ENCODE data around the gene SARDH. TPM values are rescaled to one million over a fixed set of nuclear protein-coding genes. Genes with fewer than 3 reads are reported as not detected.

Gene SARDH
- polyA plus RNA-seq, 1 donor from 2014 or later = not detected

GRCh38 chr9:133731876-133732638 is 6.1 kb downstream of the SARDH start:
- Histone ChIP-seq H3K9me3 (ENCODE audit: low read length) (no peaks in the 10 kb centered on the region), H3K27ac (ENCODE audit: low read length) (no peak overlapping the region), H3K4me2 (ENCODE audit: low read length) (no peak overlapping the region), H3K27me3 (ENCODE audit: insufficient read depth, low read depth, low read length) (no peaks in the 10 kb centered on the region), H3K79me2 (replicated peaks; ENCODE audit: insufficient read depth, low read length) (no peaks in the 10 kb centered on the region), H3K36me3 (ENCODE audit: insufficient read depth, low read length) (no peaks in the 10 kb centered on the region), H3K4me3 (ENCODE audit: low read length) (no peak overlapping the region), H3K9me2 (ENCODE audit: insufficient read depth, low read length) (no peaks in the 10 kb centered on the region), H3F3A (ENCODE audit: insufficient read depth, low read length, poor library complexity, severe bottlenecking) (no peaks in the 10 kb centered on the region), H4K20me1 (ENCODE audit: insufficient read depth) (no peaks in the 10 kb centered on the region), H3K9ac (ENCODE audit: low read length) (no peak overlapping the region), H2AFZ (ENCODE audit: low read depth, low read length) (no peak overlapping the region)
- no peak for TF ChIP-seq POLR2AphosphoS5 (IDR thresholded peaks at IDR 0.05)

GRCh38 chr9:133730994-133731715 is 7.0 kb downstream of the SARDH start:
- no peak overlapping the region for H3K4me3 ChIP-seq (ENCODE audit: low read length)
- TF ChIP-seq, protein P1, sequence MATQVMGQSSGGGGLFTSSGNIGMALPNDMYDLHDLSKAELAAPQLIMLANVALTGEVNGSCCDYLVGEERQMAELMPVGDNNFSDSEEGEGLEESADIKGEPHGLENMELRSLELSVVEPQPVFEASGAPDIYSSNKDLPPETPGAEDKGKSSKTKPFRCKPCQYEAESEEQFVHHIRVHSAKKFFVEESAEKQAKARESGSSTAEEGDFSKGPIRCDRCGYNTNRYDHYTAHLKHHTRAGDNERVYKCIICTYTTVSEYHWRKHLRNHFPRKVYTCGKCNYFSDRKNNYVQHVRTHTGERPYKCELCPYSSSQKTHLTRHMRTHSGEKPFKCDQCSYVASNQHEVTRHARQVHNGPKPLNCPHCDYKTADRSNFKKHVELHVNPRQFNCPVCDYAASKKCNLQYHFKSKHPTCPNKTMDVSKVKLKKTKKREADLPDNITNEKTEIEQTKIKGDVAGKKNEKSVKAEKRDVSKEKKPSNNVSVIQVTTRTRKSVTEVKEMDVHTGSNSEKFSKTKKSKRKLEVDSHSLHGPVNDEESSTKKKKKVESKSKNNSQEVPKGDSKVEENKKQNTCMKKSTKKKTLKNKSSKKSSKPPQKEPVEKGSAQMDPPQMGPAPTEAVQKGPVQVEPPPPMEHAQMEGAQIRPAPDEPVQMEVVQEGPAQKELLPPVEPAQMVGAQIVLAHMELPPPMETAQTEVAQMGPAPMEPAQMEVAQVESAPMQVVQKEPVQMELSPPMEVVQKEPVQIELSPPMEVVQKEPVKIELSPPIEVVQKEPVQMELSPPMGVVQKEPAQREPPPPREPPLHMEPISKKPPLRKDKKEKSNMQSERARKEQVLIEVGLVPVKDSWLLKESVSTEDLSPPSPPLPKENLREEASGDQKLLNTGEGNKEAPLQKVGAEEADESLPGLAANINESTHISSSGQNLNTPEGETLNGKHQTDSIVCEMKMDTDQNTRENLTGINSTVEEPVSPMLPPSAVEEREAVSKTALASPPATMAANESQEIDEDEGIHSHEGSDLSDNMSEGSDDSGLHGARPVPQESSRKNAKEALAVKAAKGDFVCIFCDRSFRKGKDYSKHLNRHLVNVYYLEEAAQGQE (IDR thresholded peaks at IDR 0.05; ENCODE audit: borderline replicate concordance) = no peak
- TF ChIP-seq EZH2 (IDR thresholded peaks at IDR 0.05; ENCODE audit: borderline replicate concordance, insufficient read depth, low read length, poor library complexity, severe bottlenecking) = no peak
- no peaks in the 10 kb centered on the region for H3K79me2 ChIP-seq (replicated peaks; ENCODE audit: insufficient read depth, low read length)
- H4K20me1 ChIP-seq (ENCODE audit: insufficient read depth) = no peaks in the 10 kb centered on the region
- no peak overlapping the region for H2AFZ ChIP-seq (ENCODE audit: low read depth, low read length)
- H3K36me3 ChIP-seq (ENCODE audit: insufficient read depth, low read length) = no peaks in the 10 kb centered on the region
- no peak overlapping the region for H3K27ac ChIP-seq (ENCODE audit: low read length)
- no peak overlapping the region for H3K9ac ChIP-seq (ENCODE audit: low read length)
- H3K27me3 ChIP-seq (ENCODE audit: insufficient read depth, low read depth, low read length) = no peaks in the 10 kb centered on the region
- H3K9me3 ChIP-seq (ENCODE audit: low read length) = no peaks in the 10 kb centered on the region
- no peaks in the 10 kb centered on the region for H3K9me2 ChIP-seq (ENCODE audit: insufficient read depth, low read length)
- H3K4me2 ChIP-seq (ENCODE audit: low read length) = no peak overlapping the region
- H3F3A ChIP-seq (ENCODE audit: insufficient read depth, low read length, poor library complexity, severe bottlenecking) = no peaks in the 10 kb centered on the region

DNA sequence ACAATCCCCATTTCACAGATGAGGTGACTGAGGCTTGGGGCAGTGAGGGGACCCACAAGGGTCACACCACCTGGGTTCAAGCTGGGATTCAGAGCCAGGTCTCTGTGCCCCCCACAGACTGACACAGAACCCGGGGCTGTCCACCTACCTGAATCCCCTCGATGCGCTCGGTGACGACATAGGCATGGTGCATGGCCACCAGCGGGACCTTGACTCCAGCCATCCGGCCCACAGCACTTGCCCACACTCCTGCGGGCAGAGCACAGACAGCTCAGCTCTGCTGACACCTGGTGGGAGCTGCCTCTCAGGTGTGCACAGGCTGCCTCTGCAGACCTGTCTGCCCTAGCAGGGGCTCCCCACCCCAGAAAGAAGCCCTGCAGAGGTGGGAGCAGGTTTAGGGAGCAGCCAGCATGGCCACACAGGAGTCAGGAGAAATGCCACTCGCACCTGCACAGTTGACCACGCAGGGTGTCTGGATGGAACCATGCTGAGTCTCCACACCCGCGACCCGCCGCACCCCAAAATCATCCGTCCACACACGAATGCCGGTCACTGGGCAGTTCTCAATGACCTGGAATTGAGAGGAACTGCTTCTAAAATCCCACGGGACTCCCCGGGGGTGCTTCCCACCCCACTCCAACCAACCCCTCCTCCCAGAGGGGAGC is 8.4 kb downstream of the SARDH start:
- H3K79me2 ChIP-seq (replicated peaks; ENCODE audit: insufficient read depth, low read length) = no peaks in the 10 kb centered on the region
- no peaks in the 10 kb centered on the region for H4K20me1 ChIP-seq (ENCODE audit: insufficient read depth)
- no peak overlapping the region for H3K4me2 ChIP-seq (ENCODE audit: low read length)
- no peak overlapping the region for H3K4me3 ChIP-seq (ENCODE audit: low read length)
- H2AFZ ChIP-seq (ENCODE audit: low read depth, low read length) = no peak overlapping the region
- H3F3A ChIP-seq (ENCODE audit: insufficient read depth, low read length, poor library complexity, severe bottlenecking) = no peaks in the 10 kb centered on the region
- no peaks in the 10 kb centered on the region for H3K36me3 ChIP-seq (ENCODE audit: insufficient read depth, low read length)
- TF ChIP-seq POLR2AphosphoS5 (IDR thresholded peaks at IDR 0.05) (no peak), MXI1 (conservative IDR thresholded peaks at IDR 0.05; ENCODE audit: poor library complexity, severe bottlenecking) (no peak), EP300 (conservative IDR thresholded peaks at IDR 0.05; ENCODE audit: poor library complexity, severe bottlenecking) (no peak), RAD21 (conservative IDR thresholded peaks at IDR 0.05) (no peak), EZH2 (IDR thresholded peaks at IDR 0.05; ENCODE audit: borderline replicate concordance, insufficient read depth, low read length, poor library complexity, severe bottlenecking) (no peak), TAF1 (IDR thresholded peaks at IDR 0.05; ENCODE audit: low read depth) (no peak), SMC3 (conservative IDR thresholded peaks at IDR 0.05; ENCODE audit: poor library complexity) (no peak)
- TF ChIP-seq, protein P1 (IDR thresholded peaks at IDR 0.05; ENCODE audit: borderline replicate concordance) = no peak
- TF ChIP-seq, protein P2, sequence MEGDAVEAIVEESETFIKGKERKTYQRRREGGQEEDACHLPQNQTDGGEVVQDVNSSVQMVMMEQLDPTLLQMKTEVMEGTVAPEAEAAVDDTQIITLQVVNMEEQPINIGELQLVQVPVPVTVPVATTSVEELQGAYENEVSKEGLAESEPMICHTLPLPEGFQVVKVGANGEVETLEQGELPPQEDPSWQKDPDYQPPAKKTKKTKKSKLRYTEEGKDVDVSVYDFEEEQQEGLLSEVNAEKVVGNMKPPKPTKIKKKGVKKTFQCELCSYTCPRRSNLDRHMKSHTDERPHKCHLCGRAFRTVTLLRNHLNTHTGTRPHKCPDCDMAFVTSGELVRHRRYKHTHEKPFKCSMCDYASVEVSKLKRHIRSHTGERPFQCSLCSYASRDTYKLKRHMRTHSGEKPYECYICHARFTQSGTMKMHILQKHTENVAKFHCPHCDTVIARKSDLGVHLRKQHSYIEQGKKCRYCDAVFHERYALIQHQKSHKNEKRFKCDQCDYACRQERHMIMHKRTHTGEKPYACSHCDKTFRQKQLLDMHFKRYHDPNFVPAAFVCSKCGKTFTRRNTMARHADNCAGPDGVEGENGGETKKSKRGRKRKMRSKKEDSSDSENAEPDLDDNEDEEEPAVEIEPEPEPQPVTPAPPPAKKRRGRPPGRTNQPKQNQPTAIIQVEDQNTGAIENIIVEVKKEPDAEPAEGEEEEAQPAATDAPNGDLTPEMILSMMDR (IDR thresholded peaks at IDR 0.05; ENCODE audit: poor library complexity, severe bottlenecking) = no peak
- H3K27me3 ChIP-seq (ENCODE audit: insufficient read depth, low read depth, low read length) = no peaks in the 10 kb centered on the region
- H3K9me3 ChIP-seq (ENCODE audit: low read length) = no peaks in the 10 kb centered on the region
- H3K9ac ChIP-seq (ENCODE audit: low read length) = no peak overlapping the region
- no peaks in the 10 kb centered on the region for H3K9me2 ChIP-seq (ENCODE audit: insufficient read depth, low read length)
- no peak overlapping the region for H3K27ac ChIP-seq (ENCODE audit: low read length)

Data from neural cell (in vitro differentiated cells).